ENCODE data around the gene PRPS1. TPM values are rescaled to one million over a fixed set of nuclear protein-coding genes. Genes with fewer than 3 reads are reported as not detected.

Gene PRPS1
- polyA plus RNA-seq, 3 donors = 10.4 to 11.8 (median 11.4) TPM

GRCh38 chrX:107600366-107600765 lies 27.9 kb upstream of the PRPS1 start:
- intact Hi-C loops (cut with micrococcal nuclease) = no loop called here
- Histone ChIP-seq H3K9ac (ENCODE audit: insufficient read depth, low read length, poor library complexity, severe bottlenecking) (no peak overlapping the region), H3K4me1 (ENCODE audit: control insufficient read depth in 1 of 2, insufficient read depth in 2 of 2, low read length in 2 of 2) (no peaks in the 10 kb centered on the region), H3K9me3 (replicated peaks in 1 of 2; ENCODE audit: control insufficient read depth in 1 of 2, insufficient read depth in 1 of 2, low read length in 2 of 2) (no peaks in the 10 kb centered on the region), H3K4me2 (replicated peaks; ENCODE audit: extremely low read depth, low read length, poor library complexity, severe bottlenecking) (no peak overlapping the region), H3K79me2 (ENCODE audit: insufficient read depth, low read length) (no peaks in the 10 kb centered on the region), H4K20me1 (ENCODE audit: insufficient read depth, low read length) (no peaks in the 10 kb centered on the region), H3K4me3 (replicated peaks in 1 of 3; ENCODE audit: low read depth in 2 of 3, low read length in 3 of 3) (no peak overlapping the region), H2AFZ (ENCODE audit: insufficient read depth, low read depth, low read length, poor library complexity, severe bottlenecking) (no peak overlapping the region), H3K36me3 (replicated peaks in 1 of 2; ENCODE audit: control insufficient read depth in 1 of 2, insufficient read depth in 2 of 2, low read length in 2 of 2) (no peaks in the 10 kb centered on the region), H3K27ac (ENCODE audit: low read depth in 1 of 2, low read length in 2 of 2) (no peak overlapping the region), H3K27me3 (ENCODE audit: control insufficient read depth in 2 of 2, insufficient read depth in 2 of 2, low read length in 2 of 2) (no peaks in the 10 kb centered on the region)
- Mint-ChIP-seq H3K36me3 (no peaks in the 10 kb centered on the region), H3K27me3 (ENCODE audit: low read depth in 3 of 3) (peaks cover 0 to 4% (median 1%) of the 10 kb centered on the region in 3 donors), H3K27ac (no peak overlapping the region), H3K9me3 (peaks cover 0 to 5% (median 0%) of the 10 kb centered on the region in 7 donors), H3K4me1 (no peaks in the 10 kb centered on the region), H3K4me3 (no peak overlapping the region)
- WGBS (ENCODE audit: insufficient coverage) = 93% methylated on average over 5 of the region's 10 CpGs
- no peak for TF ChIP-seq CTCF (IDR thresholded peaks at IDR 0.05)
- DNase-seq = no peak

- TF ChIP-seq CTCF (IDR thresholded peaks at IDR 0.05) = no peak
- H3K4me1 ChIP-seq (ENCODE audit: control insufficient read depth in 1 of 2, insufficient read depth in 2 of 2, low read length in 2 of 2) = no peaks in the 10 kb centered on the region
- H3K27ac ChIP-seq (ENCODE audit: low read depth in 1 of 2, low read length in 2 of 2) = no peak overlapping the region
- H3K9ac ChIP-seq (ENCODE audit: insufficient read depth, low read length, poor library complexity, severe bottlenecking) = no peak overlapping the region
- no peaks in the 10 kb centered on the region for H3K27me3 ChIP-seq (ENCODE audit: control insufficient read depth in 2 of 2, insufficient read depth in 2 of 2, low read length in 2 of 2)
- H3K79me2 ChIP-seq (ENCODE audit: insufficient read depth, low read length) = no peaks in the 10 kb centered on the region
- H3K36me3 Mint-ChIP-seq = no peaks in the 10 kb centered on the region
- H3K9me3 Mint-ChIP-seq = peaks cover 0 to 2% (median 0%) of the 10 kb centered on the region in 7 donors
- no peak overlapping the region for H3K4me2 ChIP-seq (replicated peaks; ENCODE audit: extremely low read depth, low read length, poor library complexity, severe bottlenecking)
- no peaks in the 10 kb centered on the region for H3K9me3 ChIP-seq (replicated peaks in 1 of 2; ENCODE audit: control insufficient read depth in 1 of 2, insufficient read depth in 1 of 2, low read length in 2 of 2)
- intact Hi-C loops (cut with micrococcal nuclease) = no loop called here
- H3K4me3 ChIP-seq (replicated peaks in 1 of 3; ENCODE audit: low read depth in 2 of 3, low read length in 3 of 3) = no peak overlapping the region
- H3K27me3 Mint-ChIP-seq (ENCODE audit: low read depth in 3 of 3) = peaks cover 0 to 3% (median 1%) of the 10 kb centered on the region in 3 donors
- no peaks in the 10 kb centered on the region for H4K20me1 ChIP-seq (ENCODE audit: insufficient read depth, low read length)
- no peak overlapping the region for H3K27ac Mint-ChIP-seq
- H3K4me1 Mint-ChIP-seq = no peaks in the 10 kb centered on the region
- DNase-seq = no peak
- H3K36me3 ChIP-seq (replicated peaks in 1 of 2; ENCODE audit: control insufficient read depth in 1 of 2, insufficient read depth in 2 of 2, low read length in 2 of 2) = no peaks in the 10 kb centered on the region
- H3K4me3 Mint-ChIP-seq = no peak overlapping the region
- no peak overlapping the region for H2AFZ ChIP-seq (ENCODE audit: insufficient read depth, low read depth, low read length, poor library complexity, severe bottlenecking)
- WGBS (ENCODE audit: insufficient coverage) = 58% methylated on average over 2 of the region's 11 CpGs
Measured at GRCh38 chrX:107601326-107601725, 27.0 kb upstream of the PRPS1 start.

Measured in CD14-positive monocyte (primary cell).